Right lung (tissue), 5 donors: ENCODE measurements around the gene MSH4. TPM values are rescaled to one million over a fixed set of nuclear protein-coding genes. Genes with fewer than 3 reads are reported as not detected.
A peak's percentile ranks its signal among the peaks of the same experiment; 100 is the strongest.
"Not testable (repeated sequence)": the region's sequence is repeated elsewhere in the genome, so short reads cannot be mapped to it uniquely, and the experiment has no call there.

Experiments
- DNase-seq, 2 donors: peaks; one replicate each; pipeline ENCODE4 v3.0.0-alpha.2; 2013
- polyA plus RNA-seq, 5 donors: library from polyadenylated mRNA; unstranded; fragments of 120-200 nt; gene quantifications; one replicate each; pipeline versions ENCODE4 v1.2.1 to v1.2.3, GENCODE V29; 2013; ENCODE audit warnings: inconsistent platforms in 1 of 5, low replicate concordance in 1 of 5; ENCODE audit not compliant: insufficient read length in 5 of 5, insufficient read depth in 1 of 5

The MSH4 gene
- polyA plus RNA-seq, 5 donors = 0.17 to 0.59 (median 0.49) TPM

- DNase-seq = no peak
Observed at GRCh38 chr1:75795703-75796193, 934 bp upstream of the MSH4 start.

- no peak for DNase-seq
Observed at GRCh38 chr1:75797273-75797588, 549 bp downstream of the MSH4 start.

DNA sequence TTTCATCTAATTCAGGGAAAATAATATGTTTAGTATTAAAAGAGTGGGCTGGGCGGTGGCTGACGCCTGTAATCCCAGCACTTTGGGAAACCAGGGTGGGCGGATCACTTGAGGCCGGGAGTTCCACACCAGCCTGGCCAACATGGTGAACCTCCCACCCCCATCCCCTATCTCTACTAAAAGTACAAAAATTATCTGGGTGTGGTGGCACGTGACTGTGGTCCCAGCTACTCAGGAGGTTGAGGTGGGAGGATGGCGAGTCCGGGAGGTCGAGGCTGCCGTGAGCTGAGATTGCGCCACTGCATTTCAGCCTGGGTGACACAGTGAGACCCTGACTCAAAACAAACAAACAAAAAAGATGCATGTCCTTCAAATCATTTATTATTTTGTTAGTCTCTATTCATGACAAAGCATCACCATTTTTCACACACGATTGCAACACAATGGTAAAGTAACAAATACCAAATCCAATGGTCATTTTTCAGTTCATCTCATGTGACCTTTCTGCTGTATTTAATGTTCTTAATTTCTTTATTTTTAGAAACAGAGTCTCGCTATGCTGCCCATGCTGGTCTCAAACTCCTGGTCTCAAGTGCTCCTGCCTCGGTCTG is 1.0 kb downstream of the MSH4 start:
- DNase-seq = no peak

DNA sequence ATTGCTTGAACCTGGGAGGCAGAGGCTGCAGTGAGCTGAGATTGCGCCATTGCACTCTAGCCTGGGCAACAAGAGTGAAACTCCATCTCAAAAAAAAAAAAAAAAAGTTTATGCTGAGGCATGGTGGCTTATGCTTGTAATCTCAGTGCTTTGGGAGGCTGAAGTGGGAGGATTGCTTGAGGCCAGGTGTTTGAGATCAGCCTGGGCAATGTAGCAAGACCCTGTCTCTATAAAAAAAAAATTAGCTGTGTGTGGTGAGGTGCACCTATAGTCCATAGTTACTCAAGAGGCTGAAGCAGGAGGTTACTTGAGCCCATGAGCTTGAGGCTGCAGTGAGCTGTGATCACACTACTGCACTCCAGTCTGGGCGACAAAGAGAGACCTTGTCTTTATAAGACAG is 4.8 kb downstream of the MSH4 start:
- DNase-seq = not testable (repeated sequence)

DNA sequence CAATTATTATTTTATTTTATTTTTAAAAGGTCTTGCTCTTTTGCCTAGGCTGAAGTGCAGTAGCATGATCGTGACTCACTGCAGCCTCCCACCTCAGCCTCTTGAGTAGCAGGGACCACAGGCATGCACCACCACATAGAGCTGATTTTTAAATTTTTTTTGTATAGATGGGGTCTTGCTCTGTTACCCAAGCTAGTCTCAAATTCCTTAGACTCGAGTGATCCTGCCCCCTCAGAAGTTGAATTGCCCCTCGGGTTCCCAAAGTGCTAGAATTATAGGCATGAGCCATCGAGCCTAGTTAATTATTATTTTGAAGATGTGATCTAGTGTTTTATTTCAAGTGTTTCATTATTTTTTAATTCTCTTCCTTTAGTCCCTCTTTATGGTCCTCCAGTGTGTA is 12.2 kb downstream of the MSH4 start:
- DNase-seq = no peak

- DNase-seq = not testable (repeated sequence)
Observed at GRCh38 chr1:75810113-75810512, 13.4 kb downstream of the MSH4 start.

- DNase-seq = no peak
Observed at GRCh38 chr1:75811211-75811981, 14.7 kb downstream of the MSH4 start.

DNA sequence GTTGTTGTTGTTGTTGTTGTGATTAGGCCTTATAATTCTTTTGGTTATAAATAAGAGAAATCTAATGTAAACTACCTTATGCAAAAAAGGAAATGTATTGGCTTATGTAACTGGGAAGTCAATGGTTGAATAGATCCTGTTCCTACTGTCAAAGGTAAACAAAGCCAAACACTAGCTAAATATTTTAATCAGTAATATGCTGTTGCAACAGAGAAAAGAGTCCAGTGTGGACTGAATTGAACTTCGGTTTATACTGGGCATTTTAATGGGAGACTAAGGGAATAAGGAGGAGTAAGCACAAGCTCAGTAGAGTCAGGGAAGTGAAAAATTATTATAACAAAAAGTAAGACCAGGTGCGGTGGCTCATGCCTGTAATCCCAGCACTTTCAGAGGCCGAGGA is 15.4 kb downstream of the MSH4 start:
- no peak for DNase-seq

- not testable (repeated sequence) for DNase-seq
Observed at GRCh38 chr1:75823596-75823995, 26.9 kb downstream of the MSH4 start.

DNA sequence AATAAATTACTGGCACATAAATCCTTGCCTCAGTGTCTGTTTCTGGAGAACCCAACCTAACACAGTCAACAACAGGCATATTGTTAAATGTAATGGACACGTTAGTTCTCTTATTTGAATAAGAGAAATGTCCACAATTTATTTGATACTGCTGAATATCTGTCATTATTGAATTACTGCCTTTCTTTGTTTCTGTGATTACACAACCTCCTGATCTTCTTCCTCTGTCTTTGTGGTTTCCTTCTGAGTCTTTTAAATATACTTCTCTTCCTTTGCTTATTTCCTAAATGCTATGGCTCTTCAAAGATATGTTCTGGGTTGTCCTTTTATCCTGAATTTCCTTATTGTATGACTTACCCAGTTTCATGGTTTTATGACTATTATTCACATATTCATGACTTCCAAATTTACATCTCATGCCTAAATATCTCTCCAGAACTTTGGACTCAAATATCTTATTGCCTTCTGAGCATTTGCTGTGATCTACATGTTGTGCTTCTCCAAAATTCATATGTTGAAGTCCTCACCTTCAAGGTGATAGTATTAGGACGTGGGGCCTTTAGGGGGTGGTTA is 39.9 kb downstream of the MSH4 start:
- no peak for DNase-seq

GRCh38 chr1:75838079-75838478 is 41.4 kb downstream of the MSH4 start:
- DNase-seq = no peak

DNA sequence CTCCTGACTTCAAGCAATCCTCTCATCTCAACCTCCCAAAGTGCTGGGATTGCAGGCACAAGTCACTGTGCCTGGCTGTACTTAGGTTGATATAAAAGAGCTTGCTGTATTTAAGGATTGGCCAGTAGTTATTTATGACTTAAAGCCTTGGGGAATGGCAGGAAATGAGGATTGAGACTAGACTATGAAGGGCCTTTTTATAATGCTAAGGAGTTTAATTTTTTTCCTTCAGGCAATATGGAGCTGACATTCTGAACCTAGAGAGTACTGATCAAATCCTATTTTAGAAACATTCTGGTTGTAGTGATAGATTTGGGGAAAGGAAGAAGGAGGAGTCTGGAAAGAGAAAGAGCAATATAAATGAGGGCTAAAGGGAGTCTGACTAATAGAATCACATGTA is 44.7 kb downstream of the MSH4 start:
- DNase-seq = no peak

GRCh38 chr1:75845576-75845975 is 48.9 kb downstream of the MSH4 start:
- no peak for DNase-seq

- no peak for DNase-seq
Observed at GRCh38 chr1:75855010-75855409, 58.3 kb downstream of the MSH4 start.

- DNase-seq = no peak
Observed at GRCh38 chr1:75855734-75856133, 59.1 kb downstream of the MSH4 start.

DNA sequence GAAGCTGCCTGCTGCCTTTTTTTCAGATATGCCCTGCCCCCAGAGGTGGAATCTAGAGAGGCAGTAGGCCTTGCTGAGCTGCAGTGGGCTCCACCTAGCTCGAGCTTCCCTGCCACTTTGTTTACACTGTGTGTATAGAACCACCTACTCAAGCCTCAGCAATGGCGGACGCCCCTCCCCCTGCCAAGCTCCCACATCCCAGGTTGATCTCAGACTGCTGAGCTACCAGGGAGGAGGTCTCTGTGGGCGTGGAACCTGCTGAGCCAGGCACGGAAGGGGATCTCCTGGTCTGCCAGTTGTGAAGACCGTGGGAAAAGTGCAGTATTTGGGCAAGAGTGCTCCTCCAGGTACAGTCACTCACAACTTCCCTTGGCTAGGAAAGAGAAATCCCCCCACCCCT is 65.1 kb downstream of the MSH4 start:
- no peak for DNase-seq

- DNase-seq = no peak
Observed at GRCh38 chr1:75870951-75871350, 74.3 kb downstream of the MSH4 start.

- no peak for DNase-seq
Observed at GRCh38 chr1:75879985-75880384, 83.3 kb downstream of the MSH4 start.

GRCh38 chr1:75884437-75884836 is 87.8 kb downstream of the MSH4 start:
- DNase-seq = no peak

- no peak for DNase-seq
Observed at GRCh38 chr1:75901371-75901770, 104.7 kb downstream of the MSH4 start.

GRCh38 chr1:75908717-75909152 is 112.1 kb downstream of the MSH4 start:
- DNase-seq = peak; percentile 6 to 42

DNA sequence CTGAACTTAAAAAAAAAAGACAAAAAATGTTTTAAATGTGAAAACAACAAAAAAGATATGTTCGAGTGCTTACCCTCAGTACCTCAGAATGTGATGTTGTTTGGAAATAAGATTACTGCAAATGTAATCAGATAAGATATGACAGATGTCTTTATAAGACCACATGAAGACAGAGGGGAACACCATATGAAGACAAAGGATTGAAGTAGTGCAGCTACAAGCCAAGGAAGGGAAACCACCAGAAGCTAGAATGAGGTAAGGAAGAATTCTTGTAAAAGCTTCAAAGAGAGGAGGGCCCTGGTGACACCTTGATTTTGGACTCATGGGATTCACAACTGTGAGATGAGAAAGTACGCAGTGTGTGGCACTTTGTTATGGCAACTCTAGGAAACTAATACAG is 120.2 kb downstream of the MSH4 start:
- DNase-seq = no peak

DNA sequence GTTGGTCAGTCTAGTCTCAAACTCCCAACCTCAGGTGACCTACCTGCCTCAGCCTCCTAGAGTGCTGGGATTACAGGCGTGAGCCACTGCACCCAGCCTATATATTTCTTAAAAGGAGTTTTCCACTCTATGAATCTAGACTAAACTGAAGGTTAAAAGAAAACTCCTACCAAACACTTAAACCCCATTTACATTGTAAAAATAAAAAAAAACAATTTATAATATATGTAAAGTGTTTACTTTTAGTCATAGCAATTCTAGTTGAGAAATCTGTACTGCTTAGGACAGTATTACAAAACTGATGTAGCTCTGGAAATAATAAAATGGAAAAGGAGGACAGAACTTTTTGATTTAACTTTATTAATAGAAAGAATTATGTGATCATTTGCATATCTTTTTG is 126.0 kb downstream of the MSH4 start:
- DNase-seq = no peak
